ENCODE data around the gene DPYD.
"Not testable (repeated sequence)": the region's sequence is repeated elsewhere in the genome, so short reads cannot be mapped to it uniquely, and the experiment has no call there.

DPYD gene

DNA sequence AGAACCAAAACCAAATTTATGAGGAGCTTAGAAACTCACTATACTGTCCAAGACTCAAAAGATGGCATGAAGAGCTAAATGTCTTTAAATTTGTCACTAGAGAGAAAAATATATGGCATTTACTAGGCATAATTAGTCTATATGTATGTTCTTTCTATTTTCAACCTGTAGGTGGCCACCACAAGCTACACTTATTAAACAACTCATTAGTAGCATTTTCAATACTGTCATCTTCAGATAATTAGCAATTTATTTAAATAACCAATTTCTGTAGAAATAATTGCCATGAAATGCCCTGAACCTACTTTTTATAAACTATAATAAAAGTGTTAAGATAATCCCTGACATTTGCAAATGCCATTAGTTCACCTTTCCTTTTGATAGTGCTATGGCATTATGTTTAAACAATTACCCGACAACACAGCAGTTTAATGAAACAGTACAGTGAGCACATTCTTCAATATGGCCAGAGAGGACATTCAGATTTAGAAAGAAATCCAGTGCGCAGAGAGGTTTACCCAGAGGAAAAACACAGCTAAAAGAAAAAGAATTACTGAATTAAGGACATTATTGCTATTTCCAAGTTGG is 676.8 kb downstream of the DPYD start:
- no peaks in the 10 kb centered on the region for H3K9me3 ChIP-seq
- H3K27ac ChIP-seq = no peak overlapping the region
- no peak overlapping the region for H3K4me3 ChIP-seq
- no peaks in the 10 kb centered on the region for H3K4me1 ChIP-seq
- TF ChIP-seq Cebpa-rat (IDR thresholded peaks at IDR 0.05) = no peak
- H4K20me1 ChIP-seq = no peaks in the 10 kb centered on the region
- no peak overlapping the region for H3K9ac ChIP-seq
- no peak overlapping the region for H3K4me2 ChIP-seq
- no peaks in the 10 kb centered on the region for H3K36me3 ChIP-seq
- H3K27me3 ChIP-seq = no peaks in the 10 kb centered on the region

DNA sequence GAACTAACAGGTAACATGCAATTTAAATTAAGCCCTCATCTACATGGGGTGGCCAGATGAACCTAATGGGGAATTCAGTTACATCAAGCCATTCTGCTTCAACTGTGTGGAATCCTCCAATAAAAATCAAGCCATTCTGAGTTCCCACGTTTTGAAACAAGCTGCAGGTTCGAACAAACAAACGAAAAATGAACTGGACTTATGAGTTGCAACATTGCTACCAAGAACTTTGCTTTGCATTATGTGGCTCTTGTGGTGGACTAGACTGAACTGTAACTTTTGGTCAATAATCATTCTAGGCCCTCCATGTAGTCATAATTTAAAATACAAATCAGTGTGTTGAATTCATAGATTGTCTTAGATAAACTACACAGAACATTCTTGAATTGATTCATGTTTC is 682.0 kb downstream of the DPYD start:
- TF ChIP-seq Cebpa-rat (IDR thresholded peaks at IDR 0.05) = no peak
- no peaks in the 10 kb centered on the region for H3K27me3 ChIP-seq
- no peaks in the 10 kb centered on the region for H4K20me1 ChIP-seq
- H3K9ac ChIP-seq = no peak overlapping the region
- no peaks in the 10 kb centered on the region for H3K36me3 ChIP-seq
- H3K27ac ChIP-seq = no peak overlapping the region
- H3K4me2 ChIP-seq = no peak overlapping the region
- H3K9me3 ChIP-seq = no peaks in the 10 kb centered on the region
- no peak overlapping the region for H3K4me3 ChIP-seq
- no peaks in the 10 kb centered on the region for H3K4me1 ChIP-seq

DNA sequence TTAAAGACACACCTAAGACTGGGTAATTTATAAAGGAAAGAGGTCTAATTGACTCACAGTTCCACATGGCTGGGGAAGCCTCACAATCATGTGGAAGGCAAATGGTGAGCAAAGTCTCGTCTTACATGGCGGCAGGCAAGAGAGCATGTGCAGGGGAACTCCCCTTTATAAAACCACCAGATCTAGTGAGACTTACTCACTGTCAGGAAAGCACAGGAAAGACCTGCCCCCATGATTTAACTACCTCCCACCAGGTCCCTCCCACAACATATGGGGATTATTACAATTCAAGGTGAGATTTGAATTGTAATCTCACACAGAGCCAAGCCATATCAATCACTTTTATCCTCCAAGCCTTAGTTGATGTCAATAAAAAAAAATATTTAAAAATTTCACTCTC is 689.5 kb downstream of the DPYD start:
- H3K36me3 ChIP-seq, H3K27me3 ChIP-seq, H3K4me1 ChIP-seq, H3K27ac ChIP-seq, H3K9ac ChIP-seq, H4K20me1 ChIP-seq, H3K4me3 ChIP-seq, H3K4me2 ChIP-seq, H3K9me3 ChIP-seq: not testable (repeated sequence)

DNA sequence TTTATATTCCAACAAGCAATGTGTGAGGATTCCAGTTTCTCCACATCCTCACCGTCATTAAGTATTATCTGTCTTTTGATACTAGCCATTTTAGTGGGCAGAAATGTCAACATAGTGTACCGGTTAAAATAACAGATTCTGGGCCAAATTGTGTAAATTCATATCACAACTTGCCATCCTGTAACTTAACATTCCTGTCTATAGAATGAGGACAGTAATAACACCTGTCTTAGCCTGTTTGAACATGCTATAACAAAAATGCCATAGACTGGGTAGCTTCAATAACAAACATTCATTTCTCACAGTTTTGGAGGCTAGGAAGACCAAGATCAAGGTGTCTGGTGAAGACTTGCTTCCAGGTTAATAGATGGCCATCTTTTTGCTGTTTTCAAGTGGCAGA is 708.2 kb downstream of the DPYD start:
- Histone ChIP-seq H4K20me1 (no peaks in the 10 kb centered on the region), H3K4me2 (no peak overlapping the region), H3K4me1 (no peaks in the 10 kb centered on the region), H3K36me3 (no peaks in the 10 kb centered on the region), H3K9ac (no peak overlapping the region), H3K27me3 (no peaks in the 10 kb centered on the region), H3K4me3 (no peak overlapping the region), H3K9me3 (no peaks in the 10 kb centered on the region), H3K27ac (no peak overlapping the region)
- TF ChIP-seq Cebpa-rat (IDR thresholded peaks at IDR 0.05) = no peak

- no peaks in the 10 kb centered on the region for H3K36me3 ChIP-seq
- H3K9me3 ChIP-seq = no peaks in the 10 kb centered on the region
- H3K4me1 ChIP-seq = no peaks in the 10 kb centered on the region
- no peak overlapping the region for H3K9ac ChIP-seq
- no peak overlapping the region for H3K4me3 ChIP-seq
- TF ChIP-seq Cebpa-rat (IDR thresholded peaks at IDR 0.05) = no peak
- H3K27me3 ChIP-seq = no peaks in the 10 kb centered on the region
- H4K20me1 ChIP-seq = no peaks in the 10 kb centered on the region
- no peak overlapping the region for H3K4me2 ChIP-seq
- no peak overlapping the region for H3K27ac ChIP-seq
Measured at GRCh38 chr1:97210307-97210706, 710.5 kb downstream of the DPYD start.

DNA sequence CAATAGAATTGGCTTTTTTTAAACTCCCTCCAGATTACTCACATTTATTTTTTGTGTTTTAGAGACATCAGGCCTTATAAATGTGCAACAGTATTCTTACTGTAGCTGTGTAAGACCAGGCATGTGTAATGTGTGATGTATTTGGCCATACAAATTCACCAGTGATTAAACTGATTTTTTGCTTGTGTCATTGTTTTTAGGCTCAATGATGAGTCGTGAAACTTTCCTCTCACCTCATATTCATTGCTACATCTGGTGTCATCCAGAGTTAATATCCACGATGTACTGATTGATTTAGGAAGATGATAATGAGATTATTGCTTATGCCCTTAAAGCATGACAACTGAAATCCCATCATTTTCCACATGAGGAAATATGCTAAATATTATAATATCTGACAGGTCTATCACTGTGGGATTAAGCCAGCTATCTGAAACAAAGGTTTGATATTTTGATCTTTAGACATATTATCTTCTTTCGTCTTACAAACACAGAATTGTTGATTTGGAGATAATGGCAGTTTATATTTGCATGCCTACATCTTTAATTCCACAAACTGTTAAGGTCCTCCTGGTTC is 711.4 kb downstream of the DPYD start:
- Histone ChIP-seq H3K9me3 (no peaks in the 10 kb centered on the region), H3K27me3 (no peaks in the 10 kb centered on the region), H4K20me1 (no peaks in the 10 kb centered on the region), H3K4me1 (no peaks in the 10 kb centered on the region), H3K4me2 (no peak overlapping the region), H3K36me3 (no peaks in the 10 kb centered on the region), H3K27ac (no peak overlapping the region), H3K4me3 (no peak overlapping the region), H3K9ac (no peak overlapping the region)
- TF ChIP-seq Cebpa-rat (IDR thresholded peaks at IDR 0.05) = no peak

- no peaks in the 10 kb centered on the region for H3K27me3 ChIP-seq
- no peaks in the 10 kb centered on the region for H4K20me1 ChIP-seq
- H3K4me2 ChIP-seq = no peak overlapping the region
- no peak overlapping the region for H3K27ac ChIP-seq
- no peak overlapping the region for H3K9ac ChIP-seq
- H3K36me3 ChIP-seq = no peaks in the 10 kb centered on the region
- no peaks in the 10 kb centered on the region for H3K4me1 ChIP-seq
- H3K9me3 ChIP-seq = no peaks in the 10 kb centered on the region
- no peak overlapping the region for H3K4me3 ChIP-seq
- no peak for TF ChIP-seq Cebpa-rat (IDR thresholded peaks at IDR 0.05)
Measured at GRCh38 chr1:97207868-97208267, 713.0 kb downstream of the DPYD start.

- no peaks in the 10 kb centered on the region for H3K4me1 ChIP-seq
- H3K4me3 ChIP-seq = no peak overlapping the region
- no peaks in the 10 kb centered on the region for H4K20me1 ChIP-seq
- no peak for TF ChIP-seq Cebpa-rat (IDR thresholded peaks at IDR 0.05)
- H3K4me2 ChIP-seq = no peak overlapping the region
- H3K9ac ChIP-seq = no peak overlapping the region
- H3K9me3 ChIP-seq = no peaks in the 10 kb centered on the region
- H3K27me3 ChIP-seq = no peaks in the 10 kb centered on the region
- no peaks in the 10 kb centered on the region for H3K36me3 ChIP-seq
- no peak overlapping the region for H3K27ac ChIP-seq
Measured at GRCh38 chr1:97204468-97204867, 716.4 kb downstream of the DPYD start.

DNA sequence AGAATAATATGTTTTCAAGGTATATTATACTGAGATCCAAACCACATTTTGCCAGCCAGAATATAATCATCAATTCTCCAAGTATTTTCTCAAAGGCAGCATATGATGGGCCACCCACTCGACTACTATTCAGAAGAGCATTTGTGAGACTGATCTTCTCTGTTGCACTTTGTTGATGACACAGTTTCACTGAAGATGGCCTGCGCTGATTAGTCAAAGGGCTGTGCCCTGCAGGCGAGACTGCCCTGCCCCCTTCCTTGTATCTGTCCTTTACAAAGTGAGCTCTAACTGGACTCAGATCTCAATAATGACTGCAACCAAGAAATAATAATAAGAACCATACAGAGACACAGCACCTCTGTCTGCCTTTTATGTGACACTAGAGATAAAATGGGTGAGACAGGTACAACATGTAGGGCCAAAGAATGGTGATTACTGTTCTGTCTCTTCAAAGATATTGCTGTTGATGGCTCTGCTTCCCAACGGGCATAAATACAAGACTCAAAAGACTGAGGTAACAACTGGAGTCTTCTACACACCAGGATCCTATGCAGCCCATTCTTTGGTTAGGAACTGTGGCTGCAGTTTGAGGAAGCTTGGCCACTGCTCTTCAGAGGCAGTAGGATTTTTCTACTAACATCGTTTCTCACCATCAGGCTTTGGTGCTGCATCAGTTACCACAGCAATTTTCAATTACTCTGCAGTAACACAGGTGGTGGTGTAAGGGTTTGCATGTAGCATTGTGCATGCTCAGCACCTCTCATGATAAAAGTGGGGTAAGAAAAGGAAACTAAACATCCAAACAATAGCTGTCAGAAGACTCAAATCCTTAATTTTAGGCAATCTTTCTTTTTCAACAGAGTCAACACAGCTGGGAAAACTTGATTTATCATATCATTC is 718.1 kb downstream of the DPYD start:
- Histone ChIP-seq H3K4me1 (no peaks in the 10 kb centered on the region), H3K9ac (no peak overlapping the region), H3K27ac (no peak overlapping the region), H3K9me3 (no peaks in the 10 kb centered on the region), H4K20me1 (no peaks in the 10 kb centered on the region), H3K4me2 (no peak overlapping the region), H3K4me3 (no peak overlapping the region), H3K36me3 (no peaks in the 10 kb centered on the region), H3K27me3 (no peaks in the 10 kb centered on the region)
- no peak for TF ChIP-seq Cebpa-rat (IDR thresholded peaks at IDR 0.05)

DNA sequence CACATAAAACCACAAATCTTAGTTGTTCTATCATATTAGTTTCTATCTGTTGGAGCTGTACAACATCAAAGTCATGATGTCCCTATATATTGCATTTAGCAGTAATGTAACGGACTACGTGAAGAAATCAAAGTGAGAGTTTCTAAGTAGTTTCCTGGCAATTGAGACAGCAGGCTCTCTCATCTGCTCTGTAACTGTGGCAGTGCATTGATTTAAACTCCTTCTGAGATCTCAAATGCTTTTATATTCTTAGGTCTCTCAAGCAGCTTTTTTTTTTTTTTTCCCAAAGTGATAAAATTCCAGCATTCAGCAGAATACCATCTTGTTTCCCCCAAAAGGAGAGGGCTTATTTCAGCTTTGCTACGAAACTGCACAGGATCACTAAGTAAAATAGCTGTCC is 719.2 kb downstream of the DPYD start:
- TF ChIP-seq Cebpa-rat (IDR thresholded peaks at IDR 0.05) = no peak
- no peak overlapping the region for H3K4me2 ChIP-seq
- H3K9ac ChIP-seq = no peak overlapping the region
- H3K4me1 ChIP-seq = no peaks in the 10 kb centered on the region
- no peaks in the 10 kb centered on the region for H4K20me1 ChIP-seq
- H3K27me3 ChIP-seq = no peaks in the 10 kb centered on the region
- no peaks in the 10 kb centered on the region for H3K36me3 ChIP-seq
- no peak overlapping the region for H3K27ac ChIP-seq
- H3K4me3 ChIP-seq = no peak overlapping the region
- H3K9me3 ChIP-seq = no peaks in the 10 kb centered on the region
